ENCODE data around the gene AMDHD1.

AMDHD1 gene

GRCh38 chr12:95943330-95943842 lies at the start of gene AMDHD1:
Gene AMDHD1, plus strand, starts transcription at chr12:95943331. Its CDS starts 68 bp downstream, at chr12:95943399.
- DNase-seq (ENCODE audit: low read depth in 1 of 2, low spot score in 1 of 2), result peak; percentile 20 to 51

GRCh38 chr12:95896846-95897245 lies 46.3 kb upstream of the AMDHD1 start:
- DNase-seq (ENCODE audit: low read depth in 1 of 2, low spot score in 1 of 2), result no peak

DNA sequence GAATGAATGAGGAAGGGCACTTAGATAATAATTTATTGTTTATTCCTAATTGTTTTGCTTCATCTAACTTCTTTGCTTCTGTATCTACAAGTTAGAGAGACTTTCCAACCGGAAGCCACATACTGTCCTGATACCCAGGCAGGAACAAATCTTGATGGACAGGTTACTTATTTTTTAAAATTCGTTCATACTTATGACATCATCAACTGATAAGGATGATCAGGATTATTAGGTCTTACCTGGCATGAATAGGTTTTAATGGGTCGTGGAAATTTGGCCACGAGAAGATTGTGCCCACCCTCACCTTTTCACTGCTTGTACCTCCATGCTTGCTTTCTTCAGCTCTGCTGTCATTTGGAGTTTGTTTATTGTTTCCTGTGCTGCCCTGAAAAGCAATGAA lies 45.0 kb upstream of the AMDHD1 start:
- no peak for DNase-seq (ENCODE audit: low read depth in 1 of 2, low spot score in 1 of 2)

DNA sequence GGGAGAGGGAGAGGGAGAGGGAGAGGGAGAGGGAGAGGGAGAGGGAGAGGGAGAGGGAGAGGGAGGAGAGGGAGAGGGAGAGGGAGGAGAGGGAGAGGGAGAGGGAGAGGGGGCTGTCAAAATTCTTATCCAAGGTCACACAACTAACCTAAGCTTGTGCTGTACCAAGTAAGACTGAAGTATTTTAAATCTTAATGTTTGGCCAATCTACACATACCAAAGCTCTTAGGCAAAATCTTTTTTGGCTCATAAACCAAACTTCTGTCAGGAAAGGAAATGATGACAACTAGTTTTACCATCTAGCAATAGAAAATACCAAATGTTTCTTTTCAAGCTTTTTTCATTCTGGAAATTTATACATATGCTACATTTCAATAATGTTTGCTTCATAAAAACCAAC lies 34.6 kb upstream of the AMDHD1 start:
- DNase-seq (ENCODE audit: low read depth in 1 of 2, low spot score in 1 of 2), result no peak

GRCh38 chr12:95909871-95910270 lies 33.3 kb upstream of the AMDHD1 start:
- no peak for DNase-seq (ENCODE audit: low read depth in 1 of 2, low spot score in 1 of 2)

GRCh38 chr12:95918194-95918993 lies 24.7 kb upstream of the AMDHD1 start:
- peak in 1 of 2 donors; percentile 5 for DNase-seq (ENCODE audit: low read depth in 1 of 2, low spot score in 1 of 2)

- DNase-seq (ENCODE audit: low read depth in 1 of 2, low spot score in 1 of 2), result no peak
Measured at GRCh38 chr12:95919110-95919509, 24.0 kb upstream of the AMDHD1 start.

- no peak for DNase-seq (ENCODE audit: low read depth in 1 of 2, low spot score in 1 of 2)
Measured at GRCh38 chr12:95922231-95922630, 20.9 kb upstream of the AMDHD1 start.

DNA sequence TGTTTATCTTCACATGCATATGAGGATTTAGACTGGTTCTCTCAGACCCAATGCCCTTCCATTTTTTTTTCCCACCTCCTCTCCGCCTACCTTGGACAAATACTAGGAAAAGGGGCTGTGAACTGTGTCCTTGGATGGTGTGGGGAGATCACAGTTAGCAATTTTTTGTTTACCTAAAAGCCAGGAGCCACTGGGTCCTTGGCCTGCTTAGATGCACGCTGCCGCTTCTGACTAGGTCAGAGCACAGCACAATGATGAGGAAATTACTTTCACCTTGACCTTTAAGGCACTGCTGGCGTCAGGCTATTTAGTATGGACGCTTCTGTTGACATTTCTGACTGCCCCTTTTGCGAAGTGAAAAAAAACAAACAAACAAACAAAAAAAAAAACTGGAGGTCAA lies 2.6 kb upstream of the AMDHD1 start:
- DNase-seq (ENCODE audit: low read depth in 1 of 2, low spot score in 1 of 2), result no peak

- DNase-seq (ENCODE audit: low read depth in 1 of 2, low spot score in 1 of 2), result no peak
Measured at GRCh38 chr12:95942101-95942523, 1.0 kb upstream of the AMDHD1 start.

GRCh38 chr12:95942524-95943329 lies 404 bp upstream of the AMDHD1 start, which contains the start of gene CCDC38:
Gene CCDC38, minus strand, starts transcription at chr12:95942614. Its CDS starts 6,105 bp downstream, at chr12:95936509.
- peak; percentile 56 to 68 for DNase-seq (ENCODE audit: low read depth in 1 of 2, low spot score in 1 of 2)

- no peak for DNase-seq (ENCODE audit: low read depth in 1 of 2, low spot score in 1 of 2)
Measured at GRCh38 chr12:95944108-95944704, 1.1 kb downstream of the AMDHD1 start.

GRCh38 chr12:95949477-95950206 lies 6.5 kb downstream of the AMDHD1 start:
- DNase-seq (ENCODE audit: low read depth in 1 of 2, low spot score in 1 of 2), result no peak

DNA sequence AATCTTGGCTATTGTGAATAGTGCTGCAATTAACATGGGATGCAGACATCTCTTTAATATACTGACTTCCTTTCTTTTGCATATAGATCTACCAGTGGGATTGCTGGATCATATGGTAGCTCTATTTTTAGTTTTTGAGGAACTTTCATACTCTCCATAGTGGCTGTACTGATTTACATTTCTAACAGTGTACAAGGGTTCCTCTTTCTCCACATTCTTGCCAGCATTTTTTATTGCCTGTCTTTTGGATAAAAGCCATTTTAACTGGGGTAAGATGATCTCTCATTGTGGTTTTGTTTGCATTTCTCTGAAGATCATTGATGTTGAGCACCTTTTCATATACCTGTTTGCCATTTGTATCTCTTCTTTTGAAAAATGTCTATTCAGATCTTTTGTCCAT lies 8.4 kb downstream of the AMDHD1 start:
- DNase-seq (ENCODE audit: low read depth in 1 of 2, low spot score in 1 of 2), result no peak

DNA sequence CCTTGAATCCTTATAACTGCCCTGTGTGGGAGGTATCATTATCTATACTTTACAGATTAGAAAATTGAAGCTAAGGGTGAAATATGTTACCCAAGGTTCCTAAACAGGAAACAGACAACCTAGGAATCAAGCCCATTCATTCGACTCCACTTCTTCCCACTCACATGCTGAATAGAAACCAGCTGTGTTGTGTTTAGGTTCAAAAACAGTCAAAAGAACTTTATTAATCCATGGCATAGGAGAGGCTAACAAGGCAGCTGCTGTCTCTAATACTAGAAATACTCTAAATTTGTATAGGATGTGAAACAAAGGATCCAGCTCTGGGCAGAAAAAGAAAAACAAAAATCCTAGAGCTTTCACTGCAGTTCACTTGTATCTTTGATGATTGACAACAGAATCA lies 9.9 kb downstream of the AMDHD1 start:
- DNase-seq (ENCODE audit: low read depth in 1 of 2, low spot score in 1 of 2), result no peak

DNA sequence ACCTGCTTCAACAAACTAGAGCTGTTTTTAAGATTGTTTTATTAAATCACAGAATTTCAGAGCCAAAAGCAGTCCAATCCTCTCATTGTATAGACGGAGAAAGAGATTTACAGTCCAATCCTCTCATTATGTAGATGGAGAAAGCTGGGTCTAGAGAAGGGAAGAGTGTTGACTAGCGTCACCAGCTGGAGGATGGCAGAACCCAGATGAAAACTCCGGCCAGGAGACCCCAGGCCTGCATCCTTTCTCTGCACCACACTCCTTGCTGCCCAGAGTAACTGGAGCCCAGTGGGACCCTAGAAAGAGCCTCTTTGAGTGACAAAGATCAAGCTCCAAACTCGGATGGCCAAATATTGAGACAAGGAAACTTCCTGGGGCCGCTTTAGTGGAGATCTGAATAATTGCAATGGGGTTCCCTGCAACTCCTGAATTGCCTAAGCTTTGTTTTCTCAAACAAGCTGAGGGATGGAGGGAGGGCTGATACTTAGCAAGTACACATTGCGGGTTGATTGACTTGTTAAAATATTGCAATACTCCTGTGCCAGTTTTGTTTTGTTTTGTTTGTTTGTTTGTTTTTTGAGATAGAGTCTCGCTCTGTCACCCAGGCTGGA lies 12.5 kb downstream of the AMDHD1 start:
- no peak for DNase-seq (ENCODE audit: low read depth in 1 of 2, low spot score in 1 of 2)

DNA sequence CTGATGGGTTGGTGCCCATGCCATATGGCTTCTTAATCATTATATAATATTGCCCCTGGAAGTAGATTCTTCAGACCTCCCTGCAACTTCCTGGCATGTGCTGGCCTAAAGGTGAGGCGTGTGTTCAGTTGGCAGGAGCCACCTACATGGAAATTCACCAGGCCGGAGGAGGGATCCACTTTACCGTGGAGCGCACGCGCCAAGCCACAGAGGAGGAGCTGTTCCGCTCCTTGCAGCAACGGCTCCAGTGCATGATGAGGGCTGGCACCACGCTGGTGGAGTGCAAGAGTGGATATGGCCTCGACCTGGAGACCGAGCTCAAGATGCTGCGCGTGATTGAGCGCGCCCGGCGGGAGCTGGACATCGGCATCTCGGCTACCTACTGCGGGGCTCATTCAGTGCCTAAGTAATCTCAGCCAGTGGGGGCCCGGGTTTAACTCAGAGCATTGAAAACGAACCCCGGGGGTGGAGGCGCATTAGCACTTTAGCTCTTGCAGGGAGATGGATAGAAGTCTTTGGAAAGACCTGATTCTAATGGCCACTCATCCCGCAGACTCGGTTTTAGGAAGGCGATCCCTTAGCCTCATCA lies 13.5 kb downstream of the AMDHD1 start:
- no peak for DNase-seq (ENCODE audit: low read depth in 1 of 2, low spot score in 1 of 2)

GRCh38 chr12:95959107-95959506 lies 16.0 kb downstream of the AMDHD1 start:
- no peak for DNase-seq (ENCODE audit: low read depth in 1 of 2, low spot score in 1 of 2)

GRCh38 chr12:95960241-95960640 lies 17.1 kb downstream of the AMDHD1 start:
- no peak for DNase-seq (ENCODE audit: low read depth in 1 of 2, low spot score in 1 of 2)

DNA sequence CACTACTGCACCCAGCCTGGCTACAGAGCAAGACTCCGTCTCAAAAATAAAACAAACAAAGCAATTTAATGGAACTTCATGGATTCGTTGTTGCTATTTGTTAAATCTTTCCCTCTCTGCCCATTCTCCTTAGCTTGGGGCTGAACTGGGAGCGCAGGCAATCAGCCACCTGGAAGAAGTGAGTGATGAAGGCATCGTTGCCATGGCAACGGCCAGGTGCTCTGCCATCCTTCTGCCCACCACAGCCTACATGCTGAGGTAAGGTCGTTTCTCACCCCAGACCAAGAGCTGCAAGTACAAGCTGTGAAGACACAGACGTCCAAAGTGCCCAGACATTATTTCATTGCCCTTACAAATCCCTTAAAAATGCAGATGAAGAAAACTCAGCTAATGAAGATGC lies 19.1 kb downstream of the AMDHD1 start:
- no peak for DNase-seq (ENCODE audit: low read depth in 1 of 2, low spot score in 1 of 2)

Measured in stimulated activated CD4-positive, alpha-beta T cell treated with anti-CD3 and anti-CD28 coated beads, Interleukin-15, amount 100 ng/mL, for 1 hour (primary cell).